Hepatocyte (in vitro differentiated cells): Measurements from ENCODE around the gene MAMDC2.
"Not testable (repeated sequence)": the region's sequence is repeated elsewhere in the genome, so short reads cannot be mapped to it uniquely, and the experiment has no call there.

Experiments
- EZH2 ChIP-seq: fragments of 200-600 bp; sonication (generic); IDR thresholded peaks from 2 replicates; pipeline ENCODE4 v1.6.1; 2016; ENCODE audit warnings: antibody characterized with exemption, mild to moderate bottlenecking, borderline replicate concordance
- EZH2phosphoT487 ChIP-seq: fragments of 200-600 bp; sonication (generic); IDR thresholded peaks from one replicate; pipeline ENCODE4 v1.6.1; 2018; ENCODE audit warnings: antibody characterized with exemption, mild to moderate bottlenecking, low read depth, moderate library complexity; ENCODE audit not compliant: unreplicated experiment, severe bottlenecking
- TF ChIP-seq, protein P1 (sequence below): fragments of 200-600 bp; sonication (generic); IDR thresholded peaks from 2 replicates; pipeline ENCODE4 v1.5.1; 2016; ENCODE audit warnings: antibody characterized with exemption, mild to moderate bottlenecking; ENCODE audit not compliant: poor library complexity

DNA sequence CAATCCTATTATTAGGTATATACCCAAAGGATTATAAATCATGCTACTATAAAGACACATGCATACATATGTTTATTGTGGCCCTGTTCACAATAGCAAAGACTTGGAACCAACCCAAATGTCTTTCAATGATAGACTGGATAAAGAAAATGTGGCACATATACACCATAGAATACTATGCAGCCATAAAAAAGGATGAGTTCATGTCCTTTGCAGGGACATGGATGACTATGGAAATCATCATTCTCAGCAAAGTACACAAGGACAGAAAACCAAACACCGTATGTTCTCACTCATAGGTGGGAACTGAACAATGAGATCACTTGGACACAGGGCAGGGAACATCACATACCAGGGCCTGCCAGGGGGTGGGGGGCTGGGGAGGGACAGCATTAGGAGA lies 202.3 kb downstream of the MAMDC2 start:
- TF ChIP-seq, protein P1, sequence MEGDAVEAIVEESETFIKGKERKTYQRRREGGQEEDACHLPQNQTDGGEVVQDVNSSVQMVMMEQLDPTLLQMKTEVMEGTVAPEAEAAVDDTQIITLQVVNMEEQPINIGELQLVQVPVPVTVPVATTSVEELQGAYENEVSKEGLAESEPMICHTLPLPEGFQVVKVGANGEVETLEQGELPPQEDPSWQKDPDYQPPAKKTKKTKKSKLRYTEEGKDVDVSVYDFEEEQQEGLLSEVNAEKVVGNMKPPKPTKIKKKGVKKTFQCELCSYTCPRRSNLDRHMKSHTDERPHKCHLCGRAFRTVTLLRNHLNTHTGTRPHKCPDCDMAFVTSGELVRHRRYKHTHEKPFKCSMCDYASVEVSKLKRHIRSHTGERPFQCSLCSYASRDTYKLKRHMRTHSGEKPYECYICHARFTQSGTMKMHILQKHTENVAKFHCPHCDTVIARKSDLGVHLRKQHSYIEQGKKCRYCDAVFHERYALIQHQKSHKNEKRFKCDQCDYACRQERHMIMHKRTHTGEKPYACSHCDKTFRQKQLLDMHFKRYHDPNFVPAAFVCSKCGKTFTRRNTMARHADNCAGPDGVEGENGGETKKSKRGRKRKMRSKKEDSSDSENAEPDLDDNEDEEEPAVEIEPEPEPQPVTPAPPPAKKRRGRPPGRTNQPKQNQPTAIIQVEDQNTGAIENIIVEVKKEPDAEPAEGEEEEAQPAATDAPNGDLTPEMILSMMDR = not testable (repeated sequence)
- not testable (repeated sequence) for TF ChIP-seq EZH2phosphoT487, EZH2
